ENCODE measurements around the gene CAPZA3.

DNA sequence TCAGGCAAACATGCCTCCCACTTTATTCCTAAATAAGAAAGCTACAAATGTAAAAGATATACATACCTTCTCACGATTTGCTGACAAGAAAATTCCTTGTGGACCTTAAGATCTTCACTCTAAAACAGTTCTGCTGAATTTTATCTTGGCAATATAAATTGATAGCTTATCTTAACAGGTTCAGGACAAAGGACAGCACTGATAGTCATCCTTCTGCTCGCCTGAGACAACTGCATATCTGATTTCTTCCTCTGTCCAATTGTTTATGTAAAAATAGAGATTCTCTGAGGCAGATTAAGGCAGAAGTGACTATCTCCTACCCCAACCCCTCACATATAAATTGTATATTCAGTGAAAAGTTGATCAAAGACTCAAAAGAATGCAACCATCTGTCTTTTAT, 44.9 kb downstream of the CAPZA3 start:
- TF ChIP-seq EZH2 (optimal IDR thresholded peaks at IDR 0.05; ENCODE audit: low read depth, low read length) (no peak), EZH2phosphoT487 (IDR thresholded peaks at IDR 0.05; ENCODE audit: low read length) (no peak)
